Panc1 (cell line): ENCODE results near the gene GALNT10. TPM values are rescaled to one million over a fixed set of nuclear protein-coding genes. Genes with fewer than 3 reads are reported as not detected.

Source experiments
- ATAC-seq: fragments of 200-7000 bp; cut with Tn5 transposase; 2 replicates; pipeline ENCODE4 v1.9.1; 2020; ENCODE audit warnings: mild to moderate bottlenecking, moderate library complexity
- BruUV-seq: library from RNA; stranded (reverse); fragments of 400-500 nt; replicated peaks from 2 replicates; lab custom pipeline; 2021; lab: Mats Ljungman, UMichigan
- CTCF ChIA-PET: fragments of 300-600 bp; sonication (Branson Sonifier 250); formaldehyde crosslinking; loops from one replicate; lab custom pipeline; 2022; ENCODE audit warnings: antibody characterized with exemption; lab: Charles Lee
- POLR2A ChIA-PET: fragments of 300-600 bp; sonication (Branson Sonifier 250); formaldehyde crosslinking; loops from one replicate; lab custom pipeline; 2022; ENCODE audit warnings: antibody characterized with exemption; lab: Charles Lee
- DNase-seq: peaks from one replicate; pipeline ENCODE4 v3.0.0-alpha.2; 2010; ENCODE audit warnings: low read depth, low spot score
- H3K27ac ChIP-seq: 2 replicates; pipeline ENCODE4 v1.5.1; 2011; ENCODE audit warnings: mild to moderate bottlenecking, low read length, inconsistent platforms
- H3K27me3 ChIP-seq: fragments of 200-500 bp; sonication (Bioruptor generic); 2 replicates; pipeline ENCODE4 v1.6.0; 2014; ENCODE audit warnings: low read length, inconsistent platforms; ENCODE audit not compliant: control insufficient read depth, insufficient read depth
- H3K36me3 ChIP-seq: fragments of 200-500 bp; sonication (Bioruptor generic); 2 replicates; pipeline ENCODE4 v1.5.1; 2014; ENCODE audit warnings: inconsistent platforms, mild to moderate bottlenecking, low read length, moderate library complexity; ENCODE audit not compliant: control insufficient read depth, insufficient read depth
- H3K4me1 ChIP-seq: 2 replicates; pipeline ENCODE4 v1.5.1; 2011; ENCODE audit warnings: inconsistent platforms, mild to moderate bottlenecking, low read length, moderate library complexity; ENCODE audit not compliant: control insufficient read depth, insufficient read depth
- H3K4me3 ChIP-seq, 2 experiments: 2 replicates each; pipeline ENCODE4 v1.5.1; 2011 to 2012; ENCODE audit warnings: low read depth in 2 of 2, low read length in 2 of 2, mild to moderate bottlenecking in 2 of 2, inconsistent platforms in 1 of 2, moderate library complexity in 1 of 2
- H3K9me3 ChIP-seq: fragments of 200-500 bp; sonication (Bioruptor generic); 2 replicates; pipeline ENCODE4 v1.5.1; 2014; ENCODE audit warnings: low read depth, mild to moderate bottlenecking, inconsistent platforms, low read length, moderate library complexity; ENCODE audit not compliant: control insufficient read depth, insufficient read depth
- CTCF ChIP-seq: fragments of 450-650 bp; IDR thresholded peaks from 2 replicates; pipeline ENCODE4 v1.5.1; 2017; ENCODE audit warnings: mild to moderate bottlenecking
- POLR2AphosphoS5 ChIP-seq: IDR thresholded peaks from 2 replicates; pipeline ENCODE4 v1.6.1; 2012; ENCODE audit warnings: mild to moderate bottlenecking, low read depth, low read length, moderate library complexity
- REST ChIP-seq, 2 experiments: IDR thresholded peaks; 2 replicates each; pipeline ENCODE4 v1.6.1; 2011 to 2012; ENCODE audit warnings: low read depth in 2 of 2, control low read depth in 1 of 2, low read length in 1 of 2, mild to moderate bottlenecking in 1 of 2, moderate library complexity in 1 of 2; ENCODE audit not compliant: insufficient read depth in 1 of 2
- SIN3A ChIP-seq: IDR thresholded peaks from 2 replicates; pipeline ENCODE4 v1.6.1; 2012; ENCODE audit warnings: low read depth, mild to moderate bottlenecking, low read length, moderate library complexity, borderline replicate concordance; ENCODE audit not compliant: insufficient read depth
- TCF7L2 ChIP-seq: IDR thresholded peaks from 2 replicates; pipeline ENCODE4 v1.6.1; 2011; ENCODE audit warnings: mild to moderate bottlenecking, low read depth, low read length, inconsistent platforms
- in situ Hi-C: cut with HindIII; loops from 2 replicates; pipeline ENCODE4 v1.10.0; 2016; ENCODE audit warnings: low sequenced_read_pairs, low pct_unique_long_range_greater_than_20kb
- intact Hi-C: fragments of 100-400 bp; cut with micrococcal nuclease; formaldehyde crosslinking; loops from one replicate; pipeline ENCODE4 v1.10.0; 2022; ENCODE audit not compliant: unreplicated experiment
- total RNA-seq: library from RNA; stranded (reverse); gene quantifications from one replicate; pipeline ENCODE4 v1.2.1, GENCODE V29; 2021; ENCODE audit not compliant: unreplicated experiment

Gene GALNT10
- total RNA-seq, 1 experiment from 2014 or later, result 50.5 TPM

DNA sequence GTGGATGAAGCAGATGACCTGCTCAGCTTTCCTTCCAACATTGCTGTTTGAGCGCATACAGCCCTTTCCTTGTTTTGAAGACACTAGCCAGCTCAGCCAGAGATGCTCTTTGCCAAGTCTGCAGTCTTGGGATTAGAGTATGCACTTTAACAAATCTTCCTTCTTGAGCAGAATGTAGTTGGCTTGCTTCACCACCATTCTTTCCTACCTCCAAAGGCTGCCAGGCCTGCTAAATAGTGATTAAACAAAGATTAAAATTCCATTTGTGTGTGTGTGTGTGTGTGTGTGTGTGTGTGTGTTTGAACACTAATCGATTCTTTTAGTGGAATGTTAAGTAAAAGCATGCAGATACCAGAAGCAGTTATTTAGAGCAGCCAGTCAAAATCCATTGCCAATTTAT lies 97.6 kb downstream of the GALNT10 start:
- intact Hi-C loops, result no loop called here
- H3K27me3 ChIP-seq, result no peaks in the 10 kb centered on the region
- in situ Hi-C loops, result no loop called here
- no peak for DNase-seq
- TF ChIP-seq POLR2AphosphoS5 (no peak), CTCF (no peak), REST (IDR thresholded peaks at IDR 0.05; ENCODE audit: insufficient read depth in 1 of 2, low read depth in 2 of 2, low read length in 1 of 2) (no peak), TCF7L2 (no peak), SIN3A (no peak)
- no peak for ATAC-seq
- no peaks in the 10 kb centered on the region for H3K36me3 ChIP-seq
- POLR2A ChIA-PET, result no interaction called here
- no peak overlapping the region; a peak in 1 of 4 replicates for H3K4me3 ChIP-seq
- CTCF ChIA-PET, result interaction anchor here (0.8 kb wide), 1 partner anchor 39 kb away, joined by 4 read pairs; no protein-coding TSS in a partner anchor
- BruUV-seq, result no TSS peak
- 0 out of 2 replicates have a peak overlapping the region, but pooled peaks have one; percentile 68 for H3K27ac ChIP-seq
- peaks cover 27% of the 10 kb centered on the region for H3K4me1 ChIP-seq
- H3K9me3 ChIP-seq, result no peaks in the 10 kb centered on the region

DNA sequence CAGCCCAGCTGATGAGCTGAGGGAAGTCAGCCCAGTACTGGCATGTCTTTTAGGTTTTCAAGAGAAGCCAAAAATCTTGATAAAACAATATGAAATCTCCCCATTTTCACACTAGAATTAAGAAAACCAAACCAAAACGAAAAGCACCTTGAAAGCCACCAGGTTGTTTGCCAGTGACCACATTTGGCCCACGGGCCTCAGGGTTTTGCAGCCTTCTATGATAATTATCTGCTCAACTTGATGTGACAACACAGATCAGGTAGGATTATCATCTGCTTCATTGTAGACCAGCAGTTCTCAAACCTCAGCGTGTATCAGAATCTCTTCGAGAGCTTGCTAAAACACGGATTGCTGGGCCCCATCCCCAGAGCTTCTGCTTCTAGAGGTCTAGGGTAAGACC lies 101.4 kb downstream of the GALNT10 start:
- BruUV-seq, result no TSS peak
- H3K4me1 ChIP-seq, result peaks cover 13% of the 10 kb centered on the region
- TF ChIP-seq SIN3A (no peak), POLR2AphosphoS5 (no peak), REST (IDR thresholded peaks at IDR 0.05; ENCODE audit: insufficient read depth in 1 of 2, low read depth in 2 of 2, low read length in 1 of 2) (no peak), TCF7L2 (no peak), CTCF (no peak)
- ChIA-PET POLR2A (no interaction called here), CTCF (no interaction called here)
- no peaks in the 10 kb centered on the region for H3K27me3 ChIP-seq
- H3K27ac ChIP-seq, result no peak overlapping the region
- DNase-seq, result no peak
- H3K9me3 ChIP-seq, result no peaks in the 10 kb centered on the region
- in situ Hi-C loops, result no loop called here
- intact Hi-C loops, result no loop called here
- no peaks in the 10 kb centered on the region for H3K36me3 ChIP-seq
- no peak overlapping the region for H3K4me3 ChIP-seq
- no peak for ATAC-seq
